ENCODE data around the gene NTN1. TPM values are rescaled to one million over a fixed set of nuclear protein-coding genes. Genes with fewer than 3 reads are reported as not detected.

NTN1 gene
- total RNA-seq, 1 experiment from 2014 or later, result 1.2 TPM

DNA sequence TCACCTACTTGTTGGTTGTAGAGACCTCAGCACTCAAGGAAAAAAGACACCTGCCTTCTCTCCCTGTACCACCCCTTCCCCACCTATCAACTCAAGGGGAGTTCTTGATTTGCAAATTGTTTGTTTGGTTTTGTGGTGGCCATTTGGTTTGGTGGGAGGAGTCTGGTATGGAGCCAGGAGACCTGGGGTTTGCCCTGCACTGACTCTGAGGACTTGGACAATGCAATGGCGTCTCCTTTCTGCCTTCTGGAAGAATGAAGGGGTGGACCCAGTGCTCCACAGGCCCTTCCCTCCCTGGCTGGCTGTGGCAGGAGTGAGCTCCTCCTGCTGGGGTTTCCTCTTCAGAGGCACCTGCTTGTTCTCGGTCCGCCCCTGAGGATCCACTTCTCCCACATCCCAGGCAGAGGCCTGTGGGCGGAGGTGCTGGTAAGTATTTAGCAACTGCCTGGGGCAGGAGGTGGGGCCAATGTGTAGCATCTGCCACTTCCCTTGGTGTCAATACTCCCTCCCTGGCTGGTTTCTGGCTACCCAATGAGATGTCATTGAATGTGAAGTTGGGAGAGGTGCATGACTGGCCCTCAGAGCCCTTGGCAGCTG is 164.5 kb downstream of the NTN1 start:
- Mint-ChIP-seq H3K36me3 (ENCODE audit: insufficient read depth in 1 of 3, low read depth in 3 of 3) (no peaks in the 10 kb centered on the region), H3K9me3 (no peaks in the 10 kb centered on the region), H3K4me3 (no peak overlapping the region), H3K27me3 (ENCODE audit: low read depth) (no peaks in the 10 kb centered on the region; the same call in 1 of the 2 replicates), H3K27ac (no peak overlapping the region), H3K4me1 (peaks cover 8 to 12% of the 10 kb centered on the region in 2 experiments)
- no peaks in the 10 kb centered on the region for H3K4me1 ChIP-seq (ENCODE audit: insufficient read depth, low read length)
- H2BK5ac ChIP-seq (ENCODE audit: insufficient read length, low read length), result no peak overlapping the region
- no peak overlapping the region for H2BK12ac ChIP-seq (ENCODE audit: insufficient read length, low read depth, low read length)
- no peak overlapping the region for H4K8ac ChIP-seq (replicated peaks; ENCODE audit: insufficient read length, low read depth, low read length)
- no peak overlapping the region for H3K56ac ChIP-seq (ENCODE audit: insufficient read length, low read depth, low read length)
- no peaks in the 10 kb centered on the region for H3K9me3 ChIP-seq (ENCODE audit: control insufficient read depth, low read depth, low read length)
- no peak overlapping the region for H2AK5ac ChIP-seq (ENCODE audit: insufficient read length, low read length)
- H2BK120ac ChIP-seq (ENCODE audit: low read depth, low read length, poor library complexity, severe bottlenecking), result no peak overlapping the region
- no peak overlapping the region for H2BK20ac ChIP-seq (ENCODE audit: low read depth, low read length, poor library complexity, severe bottlenecking)
- no peak overlapping the region for H3K27ac ChIP-seq (ENCODE audit: insufficient read length, low read depth, low read length)
- H3K18ac ChIP-seq (ENCODE audit: insufficient read length, low read depth, low read length), result no peak overlapping the region
- no peak overlapping the region for H3K23ac ChIP-seq (ENCODE audit: insufficient read length, low read depth, low read length)
- H2AFZ ChIP-seq (ENCODE audit: low read length), result no peak overlapping the region
- H3K9ac ChIP-seq (ENCODE audit: extremely low read depth, insufficient read length, low read length), result no peak overlapping the region
- no peak overlapping the region for H2BK15ac ChIP-seq (ENCODE audit: low read depth, low read length)
- H3K27me3 ChIP-seq (ENCODE audit: insufficient read depth, low read length), result no peaks in the 10 kb centered on the region
- H4K5ac ChIP-seq (ENCODE audit: insufficient read length, low read depth, low read length), result no peak overlapping the region
- no peaks in the 10 kb centered on the region for H3K79me2 ChIP-seq (ENCODE audit: insufficient read depth, low read length)
- no peak for DNase-seq
- no peak overlapping the region for H3K4ac ChIP-seq (ENCODE audit: low read depth, low read length)
- no peaks in the 10 kb centered on the region for H3K79me1 ChIP-seq (ENCODE audit: insufficient read depth, low read depth, low read length, poor library complexity, severe bottlenecking)
- H3K14ac ChIP-seq (ENCODE audit: insufficient read depth, low read length), result no peak overlapping the region
- H3K4me2 ChIP-seq (ENCODE audit: insufficient read depth, insufficient read length, low read length), result no peak overlapping the region
- H4K20me1 ChIP-seq (ENCODE audit: control insufficient read depth, insufficient read depth, insufficient read length), result no peaks in the 10 kb centered on the region
- H4K91ac ChIP-seq (ENCODE audit: insufficient read length, low read depth, low read length), result no peak overlapping the region
- WGBS (ENCODE audit: extremely low coverage, insufficient read length, low lambda C conversion rate), result no CpG with 5 or more reads among the region's 4 CpGs
- TF ChIP-seq, protein P1, sequence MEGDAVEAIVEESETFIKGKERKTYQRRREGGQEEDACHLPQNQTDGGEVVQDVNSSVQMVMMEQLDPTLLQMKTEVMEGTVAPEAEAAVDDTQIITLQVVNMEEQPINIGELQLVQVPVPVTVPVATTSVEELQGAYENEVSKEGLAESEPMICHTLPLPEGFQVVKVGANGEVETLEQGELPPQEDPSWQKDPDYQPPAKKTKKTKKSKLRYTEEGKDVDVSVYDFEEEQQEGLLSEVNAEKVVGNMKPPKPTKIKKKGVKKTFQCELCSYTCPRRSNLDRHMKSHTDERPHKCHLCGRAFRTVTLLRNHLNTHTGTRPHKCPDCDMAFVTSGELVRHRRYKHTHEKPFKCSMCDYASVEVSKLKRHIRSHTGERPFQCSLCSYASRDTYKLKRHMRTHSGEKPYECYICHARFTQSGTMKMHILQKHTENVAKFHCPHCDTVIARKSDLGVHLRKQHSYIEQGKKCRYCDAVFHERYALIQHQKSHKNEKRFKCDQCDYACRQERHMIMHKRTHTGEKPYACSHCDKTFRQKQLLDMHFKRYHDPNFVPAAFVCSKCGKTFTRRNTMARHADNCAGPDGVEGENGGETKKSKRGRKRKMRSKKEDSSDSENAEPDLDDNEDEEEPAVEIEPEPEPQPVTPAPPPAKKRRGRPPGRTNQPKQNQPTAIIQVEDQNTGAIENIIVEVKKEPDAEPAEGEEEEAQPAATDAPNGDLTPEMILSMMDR (conservative IDR thresholded peaks at IDR 0.05), result no peak
- H3K23me2 ChIP-seq (ENCODE audit: insufficient read length, low read depth, low read length, poor library complexity, severe bottlenecking), result no peaks in the 10 kb centered on the region
- H3T11ph ChIP-seq (ENCODE audit: low read length), result no peak overlapping the region
